ENCODE results near the gene CCL18.
"Not testable (repeated sequence)": the region's sequence is repeated elsewhere in the genome, so short reads cannot be mapped to it uniquely, and the experiment has no call there.

GRCh38 chr17:36083691-36084090, 19.6 kb downstream of the CCL18 start:
- TF ChIP-seq CTCF, POLR2A (IDR thresholded peaks at IDR 0.05): not testable (repeated sequence)
